K562 (cell line): ENCODE data around the gene RNF224. TPM values are rescaled to one million over a fixed set of nuclear protein-coding genes. Genes with fewer than 3 reads are reported as not detected.

Source experiments
- ATAC-seq: fragments of 200-7000 bp; cut with Tn5 transposase; 3 replicates; pipeline ENCODE4 v1.9.1; 2020; ENCODE audit warnings: moderate library complexity
- BruUV-seq: library from RNA; stranded (reverse); fragments of 400-500 nt; replicated peaks from 2 replicates; lab custom pipeline; 2021; lab: Mats Ljungman, UMichigan
- CTCF ChIA-PET: fragments of 300-600 bp; formaldehyde crosslinking; extraction: SDS; loops from one replicate; lab custom pipeline; 2021; ENCODE audit warnings: low intra/inter-chr PET ratio; lab: Yijun Ruan, JAX
- POLR2A ChIA-PET: fragments of 300-600, 350-650 bp; sonication (Branson Sonifier 250); formaldehyde crosslinking; extraction: SDS; loops from one replicate; lab custom pipeline; 2021; ENCODE audit warnings: antibody characterized with exemption, inconsistent platforms; lab: Yijun Ruan, JAX
- DNase-seq, 4 experiments: peaks; one replicate each; pipeline versions ENCODE4 v3.0.0 to v3.0.0-alpha.2; 2011 to 2018; ENCODE audit warnings: low spot score in 3 of 4, mixed read lengths in 3 of 4; ENCODE audit errors: extremely low read depth in 1 of 4
- FAIRE-seq: peaks from 2 replicates; lab custom pipeline; 2011; peaks lifted over from hg19 to GRCh38; lab: Jason Lieb, UNC
- H2AFZ ChIP-seq: 2 replicates; pipeline ENCODE4 v1.6.0; 2011; ENCODE audit warnings: low read depth, low read length, control low read depth, inconsistent platforms
- H3K27ac ChIP-seq: fragments of 200-600 bp; 3 replicates; pipeline ENCODE4 v1.8.0; 2011; ENCODE audit warnings: low read depth, mild to moderate bottlenecking, control low read depth, inconsistent platforms, low read length, moderate library complexity, mixed read lengths; ENCODE audit errors: extremely low read depth
- H3K27me3 ChIP-seq, 2 experiments: fragments of 300-600 bp in 1 of 2; 2 replicates in 1 of 2; 3 replicates in 1 of 2; pipeline versions ENCODE4 v1.6.0 to v1.8.0; 2011; ENCODE audit warnings: inconsistent platforms in 2 of 2, low read length in 2 of 2, mild to moderate bottlenecking in 1 of 2, mixed read lengths in 1 of 2, moderate library complexity in 1 of 2; ENCODE audit not compliant: control insufficient read depth in 2 of 2, insufficient read depth in 2 of 2
- H3K36me3 ChIP-seq: fragments of 300-600 bp; 3 replicates; pipeline ENCODE4 v1.8.0; 2011; ENCODE audit warnings: mild to moderate bottlenecking, low read length, inconsistent platforms; ENCODE audit not compliant: control insufficient read depth, insufficient read depth
- H3K4me1 ChIP-seq, 2 experiments: fragments of 200-600 bp in 1 of 2; replicated peaks in 1 of 2; 2 replicates in 1 of 2; 3 replicates in 1 of 2; pipeline versions ENCODE4 v1.5.1 to v1.8.0; 2011; ENCODE audit warnings: inconsistent platforms in 2 of 2, low read length in 2 of 2, mild to moderate bottlenecking in 1 of 2, mixed read lengths in 1 of 2, moderate library complexity in 1 of 2; ENCODE audit not compliant: control insufficient read depth in 2 of 2, insufficient read depth in 2 of 2
- H3K4me2 ChIP-seq: 2 replicates; pipeline ENCODE4 v1.6.1; 2011; ENCODE audit warnings: low read length, control low read depth, inconsistent platforms, mixed read lengths; ENCODE audit not compliant: insufficient read depth
- H3K4me3 ChIP-seq: fragments of 200-600 bp; sonication (generic), shearing (Covaris generic); 2 replicates; pipeline ENCODE4 v1.5.1; 2016; ENCODE audit warnings: control low read depth, inconsistent platforms
- H3K79me2 ChIP-seq: fragments of 200-600 bp; 3 replicates; pipeline ENCODE4 v1.8.0; 2011; ENCODE audit warnings: low read length, inconsistent platforms; ENCODE audit not compliant: control insufficient read depth, insufficient read depth
- H3K9ac ChIP-seq, 2 experiments: 2 replicates each; pipeline versions ENCODE4 v1.6.0 to v1.6.1; 2011; ENCODE audit warnings: low read depth in 2 of 2, low read length in 2 of 2, control low read depth in 1 of 2, inconsistent platforms in 1 of 2, mild to moderate bottlenecking in 1 of 2, mixed read lengths in 1 of 2; ENCODE audit not compliant: insufficient read depth in 1 of 2
- H3K9me1 ChIP-seq: one replicate; pipeline ENCODE4 v1.6.0; 2011; ENCODE audit warnings: inconsistent platforms, mild to moderate bottlenecking, low read length, moderate library complexity; ENCODE audit not compliant: control insufficient read depth, insufficient read depth
- H3K9me3 ChIP-seq: replicated peaks from 2 replicates; pipeline ENCODE4 v1.5.1; 2011; ENCODE audit warnings: low read depth, low read length, inconsistent platforms; ENCODE audit not compliant: control insufficient read depth, insufficient read depth
- H4K20me1 ChIP-seq: replicated peaks from 2 replicates; pipeline ENCODE4 v1.6.1; 2011; ENCODE audit warnings: low read length, inconsistent platforms, mixed read lengths; ENCODE audit not compliant: control insufficient read depth, insufficient read depth
- CLOCK ChIP-seq: fragments of 250-450 bp; sonication (Bioruptor Pico); IDR thresholded peaks from 2 replicates; pipeline ENCODE4 v1.4.0; 2020; ENCODE audit warnings: mild to moderate bottlenecking, moderate library complexity, borderline replicate concordance
- RBM39 ChIP-seq: fragments of 200-400 bp; formaldehyde crosslinking; optimal IDR thresholded peaks from 2 replicates; pipeline ENCODE3; 2018; ENCODE audit warnings: low read depth, low read length
- SREBF1 ChIP-seq: fragments of 150-350 bp; IDR thresholded peaks from 2 replicates; pipeline ENCODE4 v1.6.1; 2014; ENCODE audit warnings: antibody characterized with exemption, low read depth, low read length, borderline replicate concordance
- ZBTB1 ChIP-seq: sonication (generic); formaldehyde crosslinking; IDR thresholded peaks from 2 replicates; pipeline ENCODE4 v1.8.1; 2023; ENCODE audit warnings: missing genetic modification reagents, low read depth, mild to moderate bottlenecking, borderline replicate concordance
- ZFPM2 ChIP-seq: fragments of 250-450 bp; sonication (Bioruptor Pico); IDR thresholded peaks from 2 replicates; pipeline ENCODE4 v1.5.1; 2022; ENCODE audit warnings: mild to moderate bottlenecking
- ZNF717 ChIP-seq: fragments of 250-450 bp; sonication (Bioruptor Pico); IDR thresholded peaks from 2 replicates; pipeline ENCODE4 v1.5.0; 2021
- WGBS: fragments of 100-300 bp; shearing (Covaris generic); methylation state at CpG from one replicate; pipeline ENCODE4 v1.1.6; 2016; ENCODE audit warnings: low coverage, mixed read lengths; ENCODE audit not compliant: insufficient coverage; ENCODE audit errors: missing lambda C conversion rate; 5-methylcytosine and 5-hydroxymethylcytosine counted together
- in situ Hi-C: fragments of 300-500 bp; cut with MboI; formaldehyde crosslinking; loops from 4 replicates; pipeline ENCODE4 v1.15.0; 2018; ENCODE audit warnings: inconsistent platforms, mixed read lengths
- intact Hi-C: fragments of 100-400 bp; cut with micrococcal nuclease; formaldehyde crosslinking; loops from 2 replicates; pipeline ENCODE4 v1.14.2; 2022
- polyA plus RNA-seq, 8 experiments: library from polyadenylated mRNA; depleted of rRNA in 4 of 8; stranded (reverse) in 5 of 8; unstranded in 3 of 8; fragments of >200 nt; fragmentation: Nextera tagmentation in 2 of 8; fragmentation: Illumina TruSeq in 1 of 8; extraction: Ambion mirVana in 2 of 8; extraction: Trizol in 1 of 8; gene quantifications; 2 replicates each; pipeline versions ENCODE4 v1.2.1 to v1.2.3, GENCODE V29; 2011 to 2014; ENCODE audit warnings: inconsistent platforms in 1 of 8, missing spikeins in 1 of 8
- total RNA-seq, 7 experiments: library from RNA; depleted of rRNA in 6 of 7; stranded (reverse); fragments of >200 nt in 6 of 7; fragmentation: Illumina TruSeq in 2 of 7; extraction: Trizol in 2 of 7; gene quantifications; 2 replicates each; pipeline versions ENCODE4 v1.2.1 to v1.2.3, GENCODE V29; 2011 to 2021; ENCODE audit warnings: low replicate concordance in 1 of 7
- TF ChIP-seq, protein P1 (sequence below): sonication (generic); formaldehyde crosslinking; IDR thresholded peaks from 2 replicates; pipeline ENCODE4 v1.8.0; 2023; ENCODE audit warnings: mild to moderate bottlenecking, missing genetic modification reagents
- TF ChIP-seq, protein P2 (sequence below), 2 experiments: fragments of 450-650 bp; conservative IDR thresholded peaks; 2 replicates each; pipeline ENCODE4 v1.6.1; 2017; ENCODE audit warnings: mild to moderate bottlenecking in 2 of 2, moderate library complexity in 2 of 2

Gene RNF224
- total and polyA plus RNA-seq, 9 of the 15 experiments (the other 6 are each of a cell fraction or from before 2014, with no cell fraction given), result not detected

DNA sequence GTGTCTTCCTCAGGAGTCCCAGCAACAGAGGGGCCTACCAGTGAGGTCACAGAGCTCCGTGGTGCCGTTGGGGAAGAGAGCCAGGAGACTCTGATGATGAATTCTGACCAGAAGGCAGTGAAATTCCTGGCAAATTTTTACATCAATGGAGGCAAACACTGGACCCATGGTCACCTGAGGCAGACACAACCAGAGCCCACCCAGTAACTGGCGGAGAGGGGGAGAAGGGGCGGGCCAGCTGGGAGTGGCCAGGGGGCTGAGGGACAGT, 23.8 kb downstream of the RNF224 start, which contains the start of gene STPG3:
TSS of gene STPG3 (plus strand) at position 93 of the 268 bp plus-strand sequence. CDS start at position 94, 1 bp downstream.
- POLR2A ChIA-PET, result interaction anchor here (8.3 kb wide), 1 partner anchor 8 kb away, joined by 221 read pairs; the partner anchor contains the start of gene TUBB4B
- peaks cover 22% of the 10 kb centered on the region for H3K79me2 ChIP-seq
- peak within 1 kb of the TSS in 1 of 2 experiments; percentile 85; a peak in 2 of 4 replicates for H3K9ac ChIP-seq
- intact Hi-C loops, result no loop called here
- FAIRE-seq, result no peak
- no peak within 1 kb of the TSS for H3K4me3 ChIP-seq
- H3K27me3 ChIP-seq, result no peaks in the 10 kb centered on the region
- WGBS, result 68% methylated on average over 4 of the region's 4 CpGs
- no peak within 1 kb of the TSS for H3K27ac ChIP-seq
- peaks cover 1% of the 10 kb centered on the region; the same call in 1 of the 3 replicates for H3K36me3 ChIP-seq
- H4K20me1 ChIP-seq, result no peaks in the 10 kb centered on the region; the same call in 1 of the 2 replicates
- TF ChIP-seq, protein P1, sequence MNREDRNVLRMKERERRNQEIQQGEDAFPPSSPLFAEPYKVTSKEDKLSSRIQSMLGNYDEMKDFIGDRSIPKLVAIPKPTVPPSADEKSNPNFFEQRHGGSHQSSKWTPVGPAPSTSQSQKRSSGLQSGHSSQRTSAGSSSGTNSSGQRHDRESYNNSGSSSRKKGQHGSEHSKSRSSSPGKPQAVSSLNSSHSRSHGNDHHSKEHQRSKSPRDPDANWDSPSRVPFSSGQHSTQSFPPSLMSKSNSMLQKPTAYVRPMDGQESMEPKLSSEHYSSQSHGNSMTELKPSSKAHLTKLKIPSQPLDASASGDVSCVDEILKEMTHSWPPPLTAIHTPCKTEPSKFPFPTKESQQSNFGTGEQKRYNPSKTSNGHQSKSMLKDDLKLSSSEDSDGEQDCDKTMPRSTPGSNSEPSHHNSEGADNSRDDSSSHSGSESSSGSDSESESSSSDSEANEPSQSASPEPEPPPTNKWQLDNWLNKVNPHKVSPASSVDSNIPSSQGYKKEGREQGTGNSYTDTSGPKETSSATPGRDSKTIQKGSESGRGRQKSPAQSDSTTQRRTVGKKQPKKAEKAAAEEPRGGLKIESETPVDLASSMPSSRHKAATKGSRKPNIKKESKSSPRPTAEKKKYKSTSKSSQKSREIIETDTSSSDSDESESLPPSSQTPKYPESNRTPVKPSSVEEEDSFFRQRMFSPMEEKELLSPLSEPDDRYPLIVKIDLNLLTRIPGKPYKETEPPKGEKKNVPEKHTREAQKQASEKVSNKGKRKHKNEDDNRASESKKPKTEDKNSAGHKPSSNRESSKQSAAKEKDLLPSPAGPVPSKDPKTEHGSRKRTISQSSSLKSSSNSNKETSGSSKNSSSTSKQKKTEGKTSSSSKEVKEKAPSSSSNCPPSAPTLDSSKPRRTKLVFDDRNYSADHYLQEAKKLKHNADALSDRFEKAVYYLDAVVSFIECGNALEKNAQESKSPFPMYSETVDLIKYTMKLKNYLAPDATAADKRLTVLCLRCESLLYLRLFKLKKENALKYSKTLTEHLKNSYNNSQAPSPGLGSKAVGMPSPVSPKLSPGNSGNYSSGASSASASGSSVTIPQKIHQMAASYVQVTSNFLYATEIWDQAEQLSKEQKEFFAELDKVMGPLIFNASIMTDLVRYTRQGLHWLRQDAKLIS (CRISPR knock-in tag), result no peak
- no peak for TF ChIP-seq SREBF1
- TF ChIP-seq ZNF717, result no peak
- TF ChIP-seq, protein P2, sequence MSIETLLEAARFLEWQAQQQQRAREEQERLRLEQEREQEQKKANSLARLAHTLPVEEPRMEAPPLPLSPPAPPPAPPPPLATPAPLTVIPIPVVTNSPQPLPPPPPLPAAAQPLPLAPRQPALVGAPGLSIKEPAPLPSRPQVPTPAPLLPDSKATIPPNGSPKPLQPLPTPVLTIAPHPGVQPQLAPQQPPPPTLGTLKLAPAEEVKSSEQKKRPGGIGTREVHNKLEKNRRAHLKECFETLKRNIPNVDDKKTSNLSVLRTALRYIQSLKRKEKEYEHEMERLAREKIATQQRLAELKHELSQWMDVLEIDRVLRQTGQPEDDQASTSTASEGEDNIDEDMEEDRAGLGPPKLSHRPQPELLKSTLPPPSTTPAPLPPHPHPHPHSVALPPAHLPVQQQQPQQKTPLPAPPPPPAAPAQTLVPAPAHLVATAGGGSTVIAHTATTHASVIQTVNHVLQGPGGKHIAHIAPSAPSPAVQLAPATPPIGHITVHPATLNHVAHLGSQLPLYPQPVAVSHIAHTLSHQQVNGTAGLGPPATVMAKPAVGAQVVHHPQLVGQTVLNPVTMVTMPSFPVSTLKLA (conservative IDR thresholded peaks at IDR 0.05), result no peak
- no peak for TF ChIP-seq ZFPM2
- TF ChIP-seq CLOCK, result no peak
- TF ChIP-seq ZBTB1 (CRISPR knock-in tag), result no peak
- TF ChIP-seq RBM39, result no peak
- TF ChIP-seq, all 486 proteins: peak for 0
- Histone ChIP-seq H2AFZ (no peak within 1 kb of the TSS), H3K4me1 (peaks cover 9 to 73% of the 10 kb centered on the region in 2 experiments), H3K4me2 (no peak within 1 kb of the TSS), H3K9me3 (no peaks in the 10 kb centered on the region), H3K9me1 (no peaks in the 10 kb centered on the region)
- DNase-seq (no peak), ATAC-seq (no peak)
- CTCF ChIA-PET, result no interaction called here
- in situ Hi-C loops, result no loop called here
- BruUV-seq, result no TSS peak
